Umbilical cord (tissue), 2 donors: Measurements from ENCODE around the gene TFAP2D. TPM values are rescaled to one million over a fixed set of nuclear protein-coding genes. Genes with fewer than 3 reads are reported as not detected.

Source experiments
- DNase-seq: peaks from one replicate; pipeline ENCODE4 v3.0.0-alpha.2; 2015; ENCODE audit warnings: low spot score
- total RNA-seq: library from RNA; depleted of rRNA; stranded (reverse); fragments of >200 nt; gene quantifications from one replicate; pipeline ENCODE4 v1.2.3, GENCODE V29; 2014; ENCODE audit warnings: low replicate concordance; ENCODE audit not compliant: insufficient read depth

TFAP2D gene
- total RNA-seq, 1 donor from 2014 or later, result not detected

GRCh38 chr6:50718566-50718965 is 5.2 kb downstream of the TFAP2D start:
- no peak for DNase-seq

DNA sequence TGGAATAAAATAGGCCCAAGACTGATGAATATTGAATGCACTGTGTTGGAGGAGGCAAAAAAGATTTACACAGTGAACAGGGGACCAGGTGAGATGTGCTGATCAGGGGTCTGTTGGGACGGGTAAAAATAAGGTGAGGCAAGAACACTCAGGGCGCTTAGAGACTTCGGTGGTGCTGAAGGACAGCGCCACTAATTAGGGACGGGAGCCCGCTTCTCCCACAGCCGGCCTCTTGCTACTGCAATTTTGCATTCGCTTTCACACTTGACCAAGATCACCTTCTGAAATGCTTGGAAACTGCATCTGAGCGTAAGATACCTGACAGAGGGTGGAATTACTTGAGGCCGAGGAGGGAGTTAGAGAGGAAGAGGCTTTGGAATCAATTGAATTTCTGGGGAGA is 7.3 kb downstream of the TFAP2D start:
- peak; percentile 3 for DNase-seq

GRCh38 chr6:50721978-50722377 is 8.7 kb downstream of the TFAP2D start:
- DNase-seq, result no peak

GRCh38 chr6:50722829-50723554 is 9.7 kb downstream of the TFAP2D start:
- DNase-seq, result no peak

GRCh38 chr6:50724381-50725124 is 11.2 kb downstream of the TFAP2D start:
- no peak for DNase-seq

- DNase-seq, result no peak
These were observed 21.2 kb downstream of the TFAP2D start for GRCh38 chr6:50734488-50734887.

DNA sequence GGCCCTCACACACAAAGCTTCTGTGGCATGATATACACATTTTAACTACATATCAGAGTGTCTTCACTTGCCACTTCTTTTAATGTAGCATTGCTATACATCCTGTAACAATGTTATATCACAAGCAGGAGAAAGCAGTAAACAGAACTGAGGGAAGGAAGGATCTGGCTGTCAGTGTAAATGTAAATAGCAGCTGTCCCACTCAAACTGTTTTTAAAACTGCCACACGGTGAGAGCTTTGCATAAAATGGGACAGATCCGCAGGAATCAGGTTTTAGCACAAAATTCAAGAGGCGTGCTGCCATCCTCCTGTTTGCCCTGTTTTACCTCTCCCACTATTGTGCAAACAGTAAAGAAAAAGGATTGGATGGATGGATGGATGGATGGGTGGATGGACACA is 28.8 kb downstream of the TFAP2D start:
- DNase-seq, result no peak

DNA sequence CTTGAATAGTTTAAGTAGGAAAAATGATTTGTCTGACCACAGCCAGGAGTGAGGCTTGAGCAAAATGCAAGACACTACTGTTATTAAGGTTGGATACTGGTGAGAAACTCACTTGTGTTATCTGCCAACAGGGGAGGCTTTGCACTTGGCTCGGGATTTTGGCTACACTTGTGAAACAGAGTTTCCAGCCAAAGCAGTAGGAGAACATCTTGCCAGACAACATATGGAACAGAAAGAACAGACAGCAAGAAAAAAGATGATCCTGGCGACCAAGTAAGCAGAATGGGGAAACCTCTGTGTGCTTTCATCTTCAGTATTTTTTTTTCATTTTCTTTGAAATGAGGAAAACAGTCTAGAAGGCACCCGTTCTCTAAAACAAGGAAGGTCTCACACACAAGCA is 31.6 kb downstream of the TFAP2D start:
- no peak for DNase-seq

DNA sequence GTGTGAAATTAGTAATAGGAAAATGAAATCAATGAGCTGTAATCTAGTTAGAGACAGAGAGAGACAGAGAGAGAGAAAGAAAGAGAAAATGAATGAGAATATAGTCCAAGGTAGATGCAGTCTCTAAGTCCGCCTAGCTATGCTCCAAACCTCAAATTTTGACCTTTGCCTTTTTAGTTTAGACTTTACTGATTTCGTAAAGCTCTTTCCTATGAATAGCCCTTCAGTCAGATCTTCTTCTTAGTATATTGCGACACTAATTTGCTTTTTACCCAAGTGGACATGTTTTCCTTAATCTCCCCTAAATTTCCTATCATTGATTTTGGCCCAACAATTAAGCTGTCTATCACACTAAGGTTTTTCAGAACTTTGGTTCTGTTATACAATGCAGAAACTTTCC is 49.5 kb downstream of the TFAP2D start:
- no peak for DNase-seq

- no peak for DNase-seq
These were observed 65.4 kb downstream of the TFAP2D start for GRCh38 chr6:50778696-50779095.

- DNase-seq, result no peak
These were observed 67.1 kb downstream of the TFAP2D start for GRCh38 chr6:50780382-50780781.

- DNase-seq, result no peak
These were observed 72.6 kb downstream of the TFAP2D start for GRCh38 chr6:50785921-50786320.

- DNase-seq, result peak; percentile 50
These were observed 78.7 kb downstream of the TFAP2D start for GRCh38 chr6:50791900-50792508.

- no peak for DNase-seq
These were observed 79.4 kb downstream of the TFAP2D start for GRCh38 chr6:50792771-50793170.

DNA sequence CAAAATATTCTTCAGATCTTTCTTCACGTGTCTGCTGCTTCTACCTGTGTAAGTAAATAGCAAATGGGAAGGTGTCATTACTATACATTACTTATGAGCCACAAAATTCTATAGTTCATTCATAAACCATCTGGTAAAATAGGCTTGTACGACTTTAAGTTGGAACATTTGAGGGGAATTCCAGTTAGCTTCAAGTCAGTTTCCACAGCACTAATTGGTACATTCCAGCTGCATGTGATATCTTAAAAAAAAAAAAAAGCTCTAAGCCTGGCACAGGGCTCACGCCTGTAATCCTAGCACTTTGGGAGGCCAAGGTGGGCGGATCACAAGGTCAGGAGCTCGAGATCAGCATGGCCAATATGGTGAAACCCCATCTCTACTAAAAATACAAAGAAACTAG is 82.2 kb downstream of the TFAP2D start:
- no peak for DNase-seq

- no peak for DNase-seq
These were observed 91.0 kb downstream of the TFAP2D start for GRCh38 chr6:50804283-50804682.

GRCh38 chr6:50807035-50807434 is 93.7 kb downstream of the TFAP2D start:
- no peak for DNase-seq

DNA sequence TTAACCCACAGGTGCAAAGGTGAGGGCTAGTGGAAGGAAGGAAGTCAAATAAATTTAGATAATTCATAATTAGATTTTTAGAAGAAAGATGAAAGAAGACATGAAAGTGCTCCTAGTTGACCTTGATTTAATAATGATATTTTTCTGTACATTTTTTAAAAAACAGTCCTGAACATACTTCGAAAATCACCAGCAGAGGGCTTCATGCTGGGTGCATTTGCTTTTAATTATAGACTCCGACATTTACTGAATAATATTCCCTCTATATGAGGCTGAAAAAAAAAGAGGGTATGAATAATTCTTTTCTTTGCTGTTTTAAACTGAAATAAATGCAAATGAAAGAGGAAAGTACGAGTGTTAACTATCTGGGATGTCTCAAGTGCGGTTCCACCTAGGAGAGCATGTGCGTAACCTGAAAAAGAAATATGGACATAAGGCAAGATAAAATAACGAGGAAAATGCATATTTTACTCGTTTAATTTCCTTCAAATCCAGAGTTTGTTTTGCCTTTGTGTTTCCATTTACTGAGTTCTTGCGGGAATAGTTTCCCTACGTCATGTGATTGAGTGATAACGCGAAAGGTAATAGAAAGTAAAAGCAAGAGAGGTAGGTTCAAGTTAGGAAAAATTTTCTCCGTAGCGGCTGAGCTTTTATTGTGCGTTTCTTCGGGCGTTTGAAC is 102.2 kb downstream of the TFAP2D start:
- DNase-seq, result no peak

DNA sequence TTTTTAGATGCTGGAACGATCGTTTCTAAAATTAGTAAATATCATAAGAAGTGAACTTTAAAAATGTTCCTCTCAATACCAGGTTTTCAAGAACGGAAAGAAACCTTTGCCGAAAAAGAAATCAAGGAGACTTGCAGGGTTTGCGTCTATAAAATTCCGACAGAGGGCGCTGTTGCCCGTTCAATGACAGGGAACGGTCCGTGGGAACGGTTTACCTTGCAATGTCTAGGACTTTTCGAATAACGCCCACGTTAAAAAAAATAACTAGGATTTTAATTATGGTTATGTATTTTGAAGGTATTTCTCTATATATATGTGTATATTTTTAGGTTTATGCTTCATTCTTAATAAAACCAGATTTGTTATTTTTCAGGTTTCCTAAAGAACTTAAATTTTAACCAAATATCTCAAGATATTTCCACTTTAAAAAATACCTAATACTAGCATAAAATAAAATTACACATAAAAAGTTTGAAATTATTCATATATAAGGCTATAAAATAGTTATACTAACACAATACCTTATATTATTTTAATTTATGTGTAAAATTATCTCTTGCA is 102.9 kb downstream of the TFAP2D start:
- peak; percentile 85 for DNase-seq

DNA sequence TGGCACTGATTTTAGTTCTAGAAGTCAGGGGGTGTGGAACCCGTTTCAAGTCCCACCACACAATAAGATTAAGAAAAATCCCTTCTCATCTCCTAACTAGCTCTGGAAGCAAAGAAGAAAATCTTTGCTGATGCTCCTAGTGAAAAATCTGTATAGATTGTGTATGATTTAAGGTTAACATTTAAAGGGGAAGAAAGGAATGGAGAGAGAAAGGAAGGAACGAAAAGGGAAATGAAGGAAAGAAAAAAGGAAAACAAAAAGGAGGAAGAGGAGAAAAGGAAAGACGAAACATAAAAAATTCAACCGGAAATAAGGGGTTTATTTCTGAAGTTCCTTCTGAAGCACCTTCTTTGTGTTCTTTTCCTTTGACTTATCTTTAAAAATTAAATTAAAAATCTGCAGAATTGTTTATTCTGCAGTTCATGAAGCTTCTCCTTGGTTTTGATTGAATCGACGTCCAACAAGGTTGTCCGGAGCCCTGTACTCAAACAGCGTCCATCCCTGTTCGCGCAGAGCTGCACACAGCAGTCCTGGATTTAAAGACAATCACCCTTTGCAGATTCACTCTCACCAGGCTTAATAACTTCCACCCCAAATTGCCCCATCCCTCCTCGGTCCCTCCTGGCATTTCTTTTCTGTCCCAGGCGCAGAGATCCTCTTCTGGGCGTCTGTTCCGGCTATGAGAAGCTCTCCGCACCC is 103.8 kb downstream of the TFAP2D start:
- no peak for DNase-seq

- no peak for DNase-seq
These were observed 104.3 kb downstream of the TFAP2D start for GRCh38 chr6:50817646-50817950.

DNA sequence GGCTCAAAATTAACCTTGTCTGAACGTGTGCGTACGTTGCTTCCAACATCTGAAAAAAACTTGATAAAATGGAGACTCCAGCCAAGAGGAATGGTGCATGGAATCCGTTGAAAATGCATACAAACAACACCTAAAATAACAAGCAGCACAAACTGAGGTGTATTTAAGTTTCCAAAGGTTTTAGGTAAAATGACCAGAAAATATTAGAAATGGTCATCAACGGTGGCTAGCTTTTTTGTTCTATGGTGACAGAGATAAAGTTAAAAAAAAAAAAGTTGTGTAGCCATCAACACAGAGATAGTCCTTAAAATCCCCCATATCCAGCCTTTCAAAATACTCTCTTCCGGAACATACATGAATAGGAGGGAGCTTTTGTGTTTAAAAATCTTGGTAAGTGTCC is 104.7 kb downstream of the TFAP2D start:
- no peak for DNase-seq
